Astrocyte of the hippocampus (primary cell): ENCODE measurements around the gene NPAS4.
"Not testable (repeated sequence)": the region's sequence is repeated elsewhere in the genome, so short reads cannot be mapped to it uniquely, and the experiment has no call there.

Source experiments
- DNase-seq: peaks from one replicate; pipeline ENCODE4 v3.0.0; 2011; ENCODE audit warnings: low read depth, low spot score

The NPAS4 gene

GRCh38 chr11:66454247-66454646, 33.4 kb downstream of the NPAS4 start:
- DNase-seq: no peak

- no peak for DNase-seq
Measured at GRCh38 chr11:66454828-66455227, 34.0 kb downstream of the NPAS4 start.

GRCh38 chr11:66457826-66458225, 37.0 kb downstream of the NPAS4 start:
- no peak for DNase-seq

- no peak for DNase-seq
Measured at GRCh38 chr11:66459138-66459778, 38.4 kb downstream of the NPAS4 start.

GRCh38 chr11:66462010-66462409, 41.2 kb downstream of the NPAS4 start:
- DNase-seq: no peak

- no peak for DNase-seq
Measured at GRCh38 chr11:66462911-66463310, 42.1 kb downstream of the NPAS4 start.

- DNase-seq: not testable (repeated sequence)
Measured at GRCh38 chr11:66464116-66464515, 43.3 kb downstream of the NPAS4 start.

- DNase-seq: no peak
Measured at GRCh38 chr11:66464916-66465315, 44.1 kb downstream of the NPAS4 start.

GRCh38 chr11:66465373-66466224, 44.8 kb downstream of the NPAS4 start:
- DNase-seq: no peak

GRCh38 chr11:66466225-66467033, 45.6 kb downstream of the NPAS4 start, which contains the start of gene PELI3:
TSS of gene PELI3 (plus strand) at chr11:66466905. CDS start at chr11:66468129, 1,224 bp downstream.
- DNase-seq: peak; percentile 97

GRCh38 chr11:66467034-66467659, 46.3 kb downstream of the NPAS4 start:
- DNase-seq: peak; percentile 73

- no peak for DNase-seq
Measured at GRCh38 chr11:66467756-66468155, 46.9 kb downstream of the NPAS4 start.

GRCh38 chr11:66468691-66469090, 47.9 kb downstream of the NPAS4 start:
- no peak for DNase-seq

GRCh38 chr11:66469441-66469840, 48.6 kb downstream of the NPAS4 start:
- DNase-seq: no peak

- no peak for DNase-seq
Measured at GRCh38 chr11:66470015-66470414, 49.2 kb downstream of the NPAS4 start.

- DNase-seq: no peak
Measured at GRCh38 chr11:66471142-66471541, 50.3 kb downstream of the NPAS4 start.

GRCh38 chr11:66472054-66472453, 51.2 kb downstream of the NPAS4 start:
- no peak for DNase-seq

- no peak for DNase-seq
Measured at GRCh38 chr11:66473167-66473566, 52.3 kb downstream of the NPAS4 start.

GRCh38 chr11:66473608-66474515, 53.0 kb downstream of the NPAS4 start:
- DNase-seq: no peak

- no peak for DNase-seq
Measured at GRCh38 chr11:66475349-66476172, 54.7 kb downstream of the NPAS4 start.
